NCI-H69 (cell line): ENCODE measurements around the gene TMEM204.

Experiments used
- DNase-seq: peaks from one replicate; lab custom pipeline; 2025; lab: John Stamatoyannopoulos, UW

TMEM204 gene

DNA sequence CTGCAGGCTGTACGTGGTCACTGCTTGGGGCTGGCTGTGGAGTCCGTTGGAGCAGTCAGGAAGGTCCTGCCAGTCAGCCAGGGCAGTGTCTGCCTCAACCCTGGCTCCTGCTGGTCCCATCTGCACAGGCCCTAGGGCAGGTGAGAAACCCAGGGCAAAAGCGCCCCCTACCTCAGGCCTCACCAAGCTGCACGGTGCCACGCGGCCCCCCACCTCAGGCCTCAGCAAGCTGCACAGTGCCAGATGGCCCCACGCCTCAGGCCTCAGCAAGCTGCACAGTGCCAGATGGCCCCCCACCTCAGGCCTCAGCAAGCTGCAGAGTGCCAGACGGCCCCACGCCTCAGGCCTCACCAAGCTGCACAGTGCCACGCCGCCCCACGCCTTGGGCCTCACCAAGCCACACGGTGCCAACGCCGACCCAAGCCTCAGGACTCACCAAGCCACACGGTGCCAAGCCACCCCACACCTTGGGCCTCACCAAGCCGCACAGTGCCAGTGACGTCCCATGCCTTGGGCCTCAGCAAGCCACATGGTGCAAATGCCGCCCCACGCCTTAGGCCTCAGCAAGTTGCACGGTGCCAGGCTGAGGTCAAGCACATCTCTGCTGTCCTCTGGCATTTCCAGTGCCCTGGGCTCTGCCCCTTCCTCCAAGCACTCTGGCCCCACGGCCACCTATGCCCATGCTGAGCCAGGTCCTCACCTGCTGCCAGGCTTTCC lies 5.5 kb downstream of the TMEM204 start:
- peak; percentile 83 for DNase-seq

DNA sequence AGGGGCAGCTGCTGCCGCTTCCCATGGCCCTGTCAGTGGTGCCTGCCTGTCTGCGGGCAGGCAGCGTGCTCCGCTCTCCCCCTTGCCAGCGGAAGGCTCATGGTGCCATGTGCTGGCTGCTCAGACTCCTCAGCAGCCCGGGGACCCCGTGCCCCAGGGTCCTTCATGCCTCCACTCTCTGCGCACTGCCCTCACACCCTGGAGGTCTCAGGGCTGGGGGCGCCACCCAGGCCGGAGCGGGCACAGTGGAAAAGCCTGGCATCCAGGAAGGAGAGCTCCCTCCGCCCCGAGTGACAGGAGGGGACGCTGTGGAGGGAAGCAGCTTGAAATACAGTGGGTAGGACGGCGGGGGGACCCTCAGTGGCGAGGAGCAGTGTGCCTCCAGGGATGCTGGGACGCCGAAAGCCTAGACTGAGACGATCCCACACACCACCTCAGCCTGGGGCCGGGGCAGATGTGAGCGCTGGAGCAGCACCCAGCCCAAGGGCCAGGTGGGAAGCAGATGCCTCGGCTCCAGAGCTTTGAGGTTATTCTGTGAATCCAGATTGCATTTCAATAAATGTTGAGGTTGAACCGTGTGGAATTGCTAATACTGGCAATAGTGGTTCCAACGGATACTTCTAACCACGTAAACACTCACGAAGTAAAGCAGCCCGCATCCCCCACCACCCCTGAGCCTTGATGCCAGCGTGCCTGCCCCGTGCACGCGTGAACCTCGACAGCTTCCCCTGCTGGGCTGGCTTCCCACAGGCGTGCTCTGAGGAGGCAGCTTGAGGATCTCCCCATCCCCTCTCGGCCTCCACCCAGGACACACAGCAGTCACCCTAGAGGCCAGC lies 6.5 kb downstream of the TMEM204 start:
- DNase-seq, result no peak

DNA sequence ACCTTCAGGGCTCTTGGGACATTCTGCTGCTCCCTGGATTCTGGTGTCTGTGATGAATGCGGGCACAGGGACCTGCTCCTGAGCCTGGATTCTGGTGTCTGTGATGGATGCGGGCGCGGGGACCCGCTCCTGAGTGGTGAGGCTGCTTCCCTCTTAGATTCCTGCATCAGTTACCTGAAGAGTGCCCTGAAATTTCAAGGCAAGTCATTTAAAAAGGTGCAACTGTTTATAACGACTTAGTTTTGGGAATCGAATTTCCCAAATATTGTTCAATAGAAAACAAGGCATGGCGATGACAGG lies 7.0 kb downstream of the TMEM204 start:
- DNase-seq, result no peak

DNA sequence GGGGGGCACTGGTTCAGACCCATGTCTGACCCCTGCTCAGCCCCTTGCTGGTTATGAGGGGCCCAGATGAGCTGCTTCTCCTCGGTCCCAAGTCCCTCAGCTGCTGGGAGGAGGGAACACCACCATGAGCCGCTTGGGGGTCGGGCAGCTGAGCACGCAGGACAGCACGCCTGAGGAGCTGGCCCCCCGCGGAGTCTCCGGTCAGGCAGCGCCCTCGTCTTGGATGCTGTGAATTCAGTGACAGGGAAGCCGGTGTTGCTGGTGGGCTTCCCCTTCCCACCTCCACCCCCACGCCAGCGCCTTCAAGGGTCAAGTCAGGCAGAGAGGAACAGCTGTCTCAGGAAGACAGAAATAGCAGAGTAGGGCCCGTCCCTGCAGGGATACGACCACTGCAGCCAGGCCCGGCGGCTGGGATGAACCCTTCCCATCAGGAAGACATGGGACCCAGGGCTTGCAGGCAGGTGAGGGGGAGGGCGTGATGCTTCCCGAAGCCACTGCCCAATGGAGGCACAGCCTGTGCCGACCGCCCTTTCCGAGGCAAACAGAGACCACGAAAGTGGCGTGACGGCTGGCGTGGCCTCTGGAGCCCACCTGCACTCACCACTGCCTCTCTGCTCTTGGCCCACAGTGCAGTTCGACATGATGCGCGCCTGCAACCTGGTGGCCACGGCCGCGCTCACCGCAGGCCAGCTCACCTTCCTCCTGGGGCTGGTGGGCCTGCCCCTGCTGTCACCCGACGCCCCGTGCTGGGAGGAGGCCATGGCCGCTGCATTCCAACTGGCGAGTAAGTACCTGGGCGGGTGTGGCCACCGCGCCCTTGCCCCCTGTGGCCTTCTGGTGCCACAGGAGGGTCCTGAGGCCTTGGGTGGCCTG lies 8.1 kb downstream of the TMEM204 start:
- no peak for DNase-seq

DNA sequence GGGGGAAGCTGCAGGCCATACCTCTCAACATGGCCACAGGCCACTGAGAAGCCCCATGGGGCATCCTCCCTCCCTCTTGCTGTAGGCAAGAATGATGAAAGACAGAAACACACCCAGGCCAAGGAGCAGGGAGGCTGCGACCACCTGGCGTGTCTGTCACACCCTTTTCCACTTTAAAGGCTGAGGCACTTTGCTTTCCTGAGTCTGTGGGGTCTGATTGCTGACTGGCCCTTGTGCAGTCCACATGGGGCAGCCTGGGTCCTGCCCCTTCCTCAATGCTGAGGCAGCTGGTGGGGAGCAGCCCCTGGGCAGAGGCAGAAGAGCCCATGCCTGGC lies 8.7 kb downstream of the TMEM204 start:
- DNase-seq, result no peak

DNA sequence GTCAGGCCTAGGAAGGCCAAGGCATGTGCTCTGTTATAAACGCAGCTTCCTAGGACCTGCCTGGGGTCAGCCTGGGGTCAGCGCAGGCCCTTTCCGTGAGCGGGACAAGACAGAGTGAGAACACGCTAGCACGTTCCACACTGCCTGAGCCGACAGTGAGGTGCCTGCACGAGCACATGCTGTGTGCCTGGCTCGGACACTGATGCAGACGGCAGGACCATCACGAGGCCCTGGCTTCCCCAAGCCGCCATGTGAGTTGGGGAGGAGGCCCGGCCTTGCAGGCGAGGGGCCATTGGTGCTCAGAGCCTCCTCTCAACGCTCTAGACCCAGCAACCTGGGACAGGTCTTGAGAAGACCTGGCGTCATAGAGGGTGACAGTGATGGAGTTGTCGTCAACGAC lies 9.1 kb downstream of the TMEM204 start:
- DNase-seq, result no peak

DNA sequence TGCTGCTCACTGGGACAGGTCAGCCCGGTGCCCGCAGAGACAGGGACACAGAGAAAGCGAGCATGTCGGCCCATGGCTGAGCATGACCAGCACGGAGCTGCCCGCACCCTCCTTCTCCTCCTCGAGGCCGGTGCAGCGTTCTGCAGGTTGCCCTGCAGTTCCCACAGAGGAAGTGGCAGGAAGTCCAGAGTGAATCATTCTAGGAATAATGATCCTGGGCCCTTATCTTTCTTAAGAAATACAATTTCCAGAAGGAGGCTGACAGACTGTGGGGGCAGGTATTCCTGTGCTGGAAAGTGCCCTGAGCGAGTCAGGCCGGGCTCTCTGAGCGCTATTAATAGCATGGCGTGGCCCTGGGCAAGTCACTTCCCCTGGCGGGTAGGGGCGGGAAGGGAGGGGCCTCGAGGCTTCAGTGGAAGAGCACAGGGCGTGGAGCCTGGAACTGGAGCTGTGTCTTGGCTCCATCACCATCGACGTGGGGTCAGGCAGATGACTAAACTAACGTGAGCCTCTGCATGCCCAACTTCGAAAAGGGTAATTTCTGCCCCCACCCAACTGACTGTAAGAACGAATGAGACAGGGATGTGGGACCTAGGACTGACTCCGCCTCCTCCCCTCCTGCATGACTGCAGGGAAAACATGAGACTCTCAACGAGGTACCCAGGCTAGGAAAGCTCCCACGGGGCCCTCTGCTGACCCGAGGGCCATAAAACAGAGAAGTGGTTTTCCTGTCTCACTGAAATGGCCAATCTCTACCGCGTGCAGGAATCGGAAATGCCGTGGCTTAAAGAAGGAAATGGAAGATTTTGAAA lies 9.8 kb downstream of the TMEM204 start:
- DNase-seq, result peak; percentile 33

DNA sequence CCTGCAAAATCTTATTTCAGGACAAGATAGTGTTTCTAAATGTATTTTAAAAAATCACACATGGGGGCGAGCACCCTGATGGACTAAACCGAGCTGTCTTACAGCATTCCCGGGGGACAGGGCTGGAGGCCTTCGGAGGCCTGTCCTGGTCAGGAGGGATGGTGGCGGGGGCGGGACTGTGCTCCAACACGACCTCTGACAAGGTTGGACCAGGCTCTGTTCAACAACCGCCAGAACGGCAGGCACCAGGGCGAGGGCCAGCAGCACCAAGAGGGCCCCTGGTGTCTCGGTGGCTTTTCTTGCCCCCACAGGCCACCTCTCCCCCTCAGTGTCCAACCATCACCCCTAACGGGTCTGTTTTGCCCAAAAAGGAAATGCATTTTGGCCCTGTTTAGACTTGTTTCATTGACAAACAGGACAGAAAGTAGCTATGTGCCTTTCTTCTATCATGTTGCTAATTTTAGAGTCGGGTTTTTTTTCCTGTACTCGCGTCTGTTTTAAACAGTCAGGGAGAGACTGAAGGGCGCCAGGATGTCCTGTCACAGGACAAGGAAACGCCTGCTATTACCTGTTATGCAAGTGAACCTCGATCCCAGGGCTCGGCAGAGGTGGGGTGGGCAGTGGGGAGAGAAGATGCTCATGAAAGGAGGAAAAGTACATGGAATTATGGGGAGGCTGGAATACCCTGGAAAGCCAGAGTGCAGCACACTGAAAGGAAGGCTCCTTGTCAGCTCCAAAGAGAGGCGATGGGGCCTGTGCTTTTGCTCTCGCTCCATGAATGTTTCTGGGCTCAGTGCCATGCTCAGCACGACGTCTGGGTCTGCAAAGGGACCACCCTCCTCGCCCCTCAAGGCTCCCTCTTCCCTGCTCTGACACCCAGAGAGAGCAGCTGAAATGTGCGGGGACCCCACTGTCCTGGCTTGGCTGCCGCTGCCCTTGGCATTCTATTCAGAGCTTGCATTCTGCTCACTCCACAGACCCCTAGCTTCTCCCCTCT lies 11.9 kb downstream of the TMEM204 start:
- DNase-seq, result no peak

DNA sequence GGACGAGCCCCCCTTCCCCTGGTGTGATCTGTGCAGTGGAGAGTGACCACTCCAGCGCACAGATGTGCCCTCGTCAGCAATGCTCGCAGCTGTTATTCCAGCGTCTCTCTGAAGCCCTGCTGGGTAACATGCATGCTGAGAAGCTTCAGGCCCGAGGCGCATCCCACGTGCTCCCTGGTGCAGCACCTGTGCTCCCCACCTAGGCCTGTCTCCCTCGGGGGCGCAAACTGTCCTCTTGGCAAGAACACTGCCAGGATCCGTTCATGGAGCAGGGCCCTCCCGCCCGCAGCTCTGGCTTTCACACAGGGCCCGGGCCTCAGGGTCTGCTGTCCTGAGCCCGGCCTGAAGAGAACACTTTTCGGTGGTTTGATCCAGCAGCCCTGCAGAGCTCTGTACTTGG lies 13.0 kb downstream of the TMEM204 start:
- DNase-seq, result no peak

DNA sequence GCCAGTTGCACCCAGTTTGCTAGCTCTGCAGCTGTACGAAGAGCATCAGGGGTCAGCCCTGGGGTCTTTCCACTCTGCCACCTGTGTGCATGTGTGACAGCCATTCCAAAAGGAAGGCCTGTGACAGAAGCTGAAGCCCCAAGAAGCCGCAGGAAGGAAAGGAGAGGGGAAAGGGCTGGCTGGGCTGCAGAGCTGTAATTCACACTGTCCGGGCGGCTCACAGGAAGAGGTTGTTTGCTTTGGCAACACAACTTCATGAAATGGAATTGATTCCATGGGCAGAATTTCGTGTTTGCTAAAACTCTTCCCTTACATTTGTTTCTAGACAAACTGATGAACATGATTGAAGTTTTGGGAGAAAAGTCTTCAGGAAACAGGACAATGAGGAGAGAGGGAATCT lies 14.8 kb downstream of the TMEM204 start:
- DNase-seq, result no peak

DNA sequence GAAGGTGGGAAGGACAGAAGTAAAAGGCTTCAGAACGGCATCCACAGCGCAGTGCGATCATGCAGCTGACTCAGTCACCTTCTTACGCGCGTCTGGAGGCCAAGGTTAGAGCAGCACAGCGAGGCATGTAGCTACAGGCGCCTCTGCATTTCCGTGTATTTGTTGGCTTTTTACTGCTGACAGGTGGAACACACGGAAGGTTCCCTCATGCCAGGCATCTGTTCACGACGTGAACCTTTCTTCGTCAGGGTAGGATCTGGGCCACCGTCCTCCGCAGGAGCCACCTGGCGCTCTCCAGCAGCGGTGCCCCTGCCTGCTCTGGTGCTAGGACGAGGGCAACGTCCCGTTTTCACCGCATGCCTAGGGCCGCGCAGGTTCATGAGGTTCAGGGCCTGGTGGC lies 15.3 kb downstream of the TMEM204 start:
- DNase-seq, result no peak

DNA sequence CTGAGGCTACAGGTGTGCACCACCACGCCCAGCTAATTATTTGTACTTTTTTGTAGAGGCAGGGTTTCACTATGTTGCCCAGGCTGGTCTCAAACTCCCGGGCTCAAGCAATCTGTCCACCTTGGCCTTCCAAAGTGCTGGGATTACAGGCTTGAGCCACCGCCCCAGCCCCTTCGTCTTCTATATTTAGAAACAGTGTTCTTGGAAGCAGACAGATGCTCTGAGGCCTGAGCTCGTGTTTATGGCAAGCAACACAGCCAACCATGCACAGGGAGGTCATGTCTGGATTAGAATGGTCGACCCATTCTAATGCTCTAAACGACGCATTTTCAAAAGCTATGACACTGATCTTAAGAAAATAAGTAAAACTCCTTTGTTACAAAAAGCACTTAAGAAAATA lies 16.6 kb downstream of the TMEM204 start:
- no peak for DNase-seq

DNA sequence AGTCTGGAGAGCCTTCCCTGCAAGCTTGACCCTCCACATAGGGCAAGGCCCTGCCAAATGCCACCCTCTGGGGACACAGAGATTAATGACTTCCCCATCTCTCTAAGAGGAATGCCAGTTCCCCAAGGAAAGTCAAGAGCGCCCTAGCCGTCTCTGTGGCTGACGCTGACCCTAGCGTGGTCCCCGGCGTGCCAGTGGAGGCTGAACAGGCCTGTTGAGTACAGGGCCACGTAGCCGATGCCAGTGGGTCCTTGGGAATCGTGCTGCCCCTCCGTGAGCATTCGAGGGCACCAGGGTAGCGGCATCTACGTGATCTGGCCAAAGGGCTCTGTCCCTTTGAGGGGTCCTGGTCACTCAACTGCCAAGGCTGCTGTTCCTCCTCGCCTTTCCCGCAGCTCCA lies 17.2 kb downstream of the TMEM204 start:
- no peak for DNase-seq

DNA sequence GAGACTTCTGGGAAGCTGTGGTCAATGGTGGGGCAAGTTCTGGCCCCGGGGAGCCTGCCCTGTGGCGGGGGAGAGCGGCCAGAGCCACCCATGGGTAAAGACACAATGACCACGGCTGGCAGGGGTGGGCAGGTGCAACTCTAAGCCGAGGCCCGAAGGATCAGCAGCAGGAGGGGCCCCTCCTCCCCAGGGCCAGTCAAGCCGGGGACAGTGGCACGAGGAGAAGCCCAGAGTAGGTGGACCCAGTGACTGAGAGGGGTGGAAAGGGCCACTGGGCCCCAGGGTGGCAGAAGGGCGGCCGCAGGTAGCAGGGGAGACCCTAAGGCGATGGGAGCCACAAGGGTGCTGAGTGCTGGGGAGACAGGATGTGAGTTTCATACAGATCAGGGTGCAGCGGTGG lies 17.7 kb downstream of the TMEM204 start:
- DNase-seq, result no peak

DNA sequence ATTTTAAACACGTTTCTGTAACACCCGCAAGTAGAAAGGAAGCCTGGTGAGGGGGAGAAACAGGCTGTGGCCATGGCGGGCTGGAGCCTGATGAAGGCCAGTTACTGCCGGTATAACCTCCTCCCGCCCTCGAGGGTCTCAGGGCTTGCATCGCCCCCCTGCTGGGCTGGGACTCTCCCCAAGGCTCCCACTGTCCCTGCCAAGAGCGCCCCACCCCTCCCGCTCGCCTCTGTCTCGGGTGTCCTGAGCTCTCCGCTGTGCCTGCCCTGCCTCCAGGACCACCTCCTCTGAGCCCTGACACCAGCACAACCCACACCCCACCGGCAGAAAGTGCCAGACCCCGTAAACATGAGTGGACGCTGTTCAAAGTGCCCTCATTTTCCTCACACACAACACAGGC lies 18.7 kb downstream of the TMEM204 start:
- DNase-seq, result no peak

DNA sequence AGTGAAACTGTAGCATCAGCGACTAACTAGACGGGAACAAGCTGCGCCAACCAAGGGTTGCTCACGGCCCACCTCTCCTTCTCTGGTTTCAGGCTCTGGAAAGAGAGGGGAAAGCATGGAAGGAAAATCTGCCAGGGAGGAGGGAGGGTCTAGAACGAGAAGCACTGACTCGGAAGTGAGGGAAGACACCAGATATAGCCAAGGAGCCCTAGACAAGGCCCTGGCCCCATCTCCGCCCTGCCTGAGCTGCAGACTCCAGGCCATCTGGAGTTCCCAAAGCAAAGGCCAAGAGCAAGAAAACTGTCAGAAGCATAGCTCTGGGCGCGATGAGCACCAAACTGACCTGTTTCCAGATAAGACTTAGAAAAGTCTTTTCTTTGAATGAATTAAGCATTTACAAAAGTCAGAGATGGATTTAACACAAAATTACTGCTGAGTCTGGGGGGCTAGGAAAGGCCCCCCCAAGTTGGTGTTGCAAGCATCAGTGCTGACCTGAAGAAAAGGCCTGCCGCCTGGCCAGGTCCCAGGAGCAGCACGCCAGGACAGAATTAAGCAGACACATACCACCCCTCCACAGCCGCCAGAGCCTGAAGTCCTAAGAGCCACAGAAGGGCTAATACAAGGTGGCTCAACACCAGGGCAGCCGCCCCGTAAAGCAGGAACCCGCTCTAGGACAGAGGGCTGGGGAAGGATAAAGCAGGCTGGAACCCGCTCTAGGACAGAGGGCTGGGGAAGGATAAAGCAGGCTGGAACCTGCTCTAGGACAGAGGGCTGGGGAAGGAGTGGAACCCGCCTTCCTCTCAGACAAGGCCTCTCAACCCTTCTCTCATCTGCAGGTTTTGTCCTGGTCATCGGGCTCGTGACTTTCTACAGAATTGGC lies 20.7 kb downstream of the TMEM204 start:
- DNase-seq, result no peak

DNA sequence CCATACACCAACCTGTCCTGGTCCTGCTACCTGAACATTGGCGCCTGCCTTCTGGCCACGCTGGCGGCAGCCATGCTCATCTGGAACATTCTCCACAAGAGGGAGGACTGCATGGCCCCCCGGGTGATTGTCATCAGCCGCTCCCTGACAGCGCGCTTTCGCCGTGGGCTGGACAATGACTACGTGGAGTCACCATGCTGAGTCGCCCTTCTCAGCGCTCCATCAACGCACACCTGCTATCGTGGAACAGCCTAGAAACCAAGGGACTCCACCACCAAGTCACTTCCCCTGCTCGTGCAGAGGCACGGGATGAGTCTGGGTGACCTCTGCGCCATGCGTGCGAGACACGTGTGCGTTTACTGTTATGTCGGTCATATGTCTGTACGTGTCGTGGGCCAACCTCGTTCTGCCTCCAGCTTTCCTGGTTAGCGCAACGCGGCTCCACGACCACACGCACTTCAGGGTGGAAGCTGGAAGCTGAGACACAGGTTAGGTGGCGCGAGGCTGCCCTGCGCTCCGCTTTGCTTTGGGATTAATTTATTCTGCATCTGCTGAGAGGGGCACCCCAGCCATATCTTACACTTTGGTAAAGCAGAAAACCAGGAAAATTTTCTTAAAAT lies 21.5 kb downstream of the TMEM204 start:
- no peak for DNase-seq

DNA sequence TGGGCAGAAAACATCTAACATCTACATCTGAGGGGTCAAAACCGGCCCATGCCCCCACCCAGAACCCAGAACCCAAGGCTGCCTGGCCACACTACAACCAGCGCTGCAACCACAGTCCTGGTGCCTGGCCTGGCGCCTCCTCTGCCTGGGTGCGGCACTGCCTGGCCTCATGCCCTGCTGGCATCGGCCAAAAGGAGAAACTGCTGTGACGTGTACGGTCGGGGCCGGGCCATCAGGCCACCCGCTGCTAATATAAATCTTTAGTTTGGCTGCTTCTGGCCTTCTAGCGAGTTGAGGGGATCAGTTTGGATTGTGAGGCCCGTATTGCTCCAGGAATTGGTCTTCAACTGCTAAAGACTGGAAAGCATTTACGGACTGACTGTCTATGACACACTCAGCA lies 22.8 kb downstream of the TMEM204 start:
- no peak for DNase-seq

DNA sequence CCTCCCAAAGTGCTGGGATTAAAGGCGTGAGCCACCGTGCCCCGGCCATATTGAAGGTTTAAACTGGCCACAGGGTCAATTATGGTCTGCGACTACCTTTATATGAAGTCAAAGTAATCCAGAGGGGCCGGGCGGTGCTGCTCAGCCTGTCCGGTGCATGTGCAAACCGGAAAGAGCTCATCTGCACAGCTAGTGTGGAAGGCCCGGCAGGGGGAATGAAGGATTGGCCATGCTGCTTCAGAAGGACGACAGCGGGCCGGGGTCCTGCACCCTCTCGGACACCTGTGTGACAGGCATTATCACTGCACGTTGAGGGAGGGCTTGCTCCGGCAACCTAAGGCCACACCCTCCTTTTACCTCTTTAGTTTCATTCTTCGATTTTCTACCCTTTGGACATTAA lies 23.6 kb downstream of the TMEM204 start:
- no peak for DNase-seq
